Aortic smooth muscle cell (primary cell): ENCODE measurements around the gene DZIP1. TPM values are rescaled to one million over a fixed set of nuclear protein-coding genes. Genes with fewer than 3 reads are reported as not detected.

Experiments used
- total RNA-seq: library from RNA; depleted of rRNA; stranded (reverse); fragments of >200 nt; gene quantifications from 2 replicates; pipeline ENCODE4 v1.2.3, GENCODE V29; 2014

Gene DZIP1
- 30.0 and 31.1 TPM in 2 replicates for total RNA-seq

GRCh38 chr13:95644601-95645052 lies at the start of gene DZIP1:
Gene DZIP1, minus strand, starts transcription at chr13:95644706. Its CDS starts 2,677 bp downstream, at chr13:95642029.

GRCh38 chr13:95676762-95677563 lies 32.5 kb upstream of the DZIP1 start, which contains the start of gene DNAJC3:
Gene DNAJC3, plus strand, starts transcription at chr13:95677139. Its CDS starts 117 bp downstream, at chr13:95677256.

GRCh38 chr13:95552539-95553441 lies 91.7 kb downstream of the DZIP1 start, which contains the start of gene CLDN10:
Gene CLDN10, plus strand, starts transcription at chr13:95552720. Its CDS starts 34 bp downstream, at chr13:95552754.

Other genes starting within 250 kb of the DZIP1 start
- not detected in 2 replicates for gene CLDN10, start 92.0 kb downstream of the DZIP1 start, total RNA-seq
- 72.3 and 88.5 TPM in 2 replicates for gene DNAJC3, start 32.4 kb upstream of the DZIP1 start, total RNA-seq